Immature natural killer cell (primary cell): Measurements from ENCODE around the gene FRAT1. TPM values are rescaled to one million over a fixed set of nuclear protein-coding genes. Genes with fewer than 3 reads are reported as not detected.
"Not testable (repeated sequence)": the region's sequence is repeated elsewhere in the genome, so short reads cannot be mapped to it uniquely, and the experiment has no call there.

Source experiments
- DNase-seq, 3 donors: peaks; one replicate each; pipeline ENCODE4 v3.0.0; 2022; ENCODE audit warnings: mixed read lengths in 1 of 3
- H3K27ac Mint-ChIP-seq, 6 donors: one replicate each; pipeline ENCODE4 v1.8.0; 2020; ENCODE audit warnings: mixed read lengths in 6 of 6, mild to moderate bottlenecking in 5 of 6, inconsistent platforms in 4 of 6, moderate library complexity in 3 of 6
- H3K27me3 Mint-ChIP-seq, 3 donors: one replicate each; pipeline ENCODE4 v1.8.0; 2020 to 2021; ENCODE audit warnings: low read depth in 3 of 3, mild to moderate bottlenecking in 3 of 3, mixed read lengths in 3 of 3, moderate library complexity in 3 of 3, inconsistent platforms in 1 of 3
- H3K36me3 Mint-ChIP-seq, 3 donors: one replicate each; pipeline ENCODE4 v1.8.0; 2020; ENCODE audit warnings: mixed read lengths in 3 of 3, inconsistent platforms in 2 of 3, mild to moderate bottlenecking in 2 of 3
- H3K4me1 Mint-ChIP-seq, 2 donors: one replicate each; pipeline ENCODE4 v1.8.0; 2020; ENCODE audit warnings: inconsistent platforms in 2 of 2, mild to moderate bottlenecking in 2 of 2, mixed read lengths in 2 of 2, moderate library complexity in 1 of 2
- H3K4me3 Mint-ChIP-seq, 5 donors: one replicate each; pipeline ENCODE4 v1.8.0; 2020; ENCODE audit warnings: mild to moderate bottlenecking in 5 of 5, mixed read lengths in 5 of 5, inconsistent platforms in 3 of 5, moderate library complexity in 3 of 5
- H3K9me3 Mint-ChIP-seq, 6 donors: one replicate each; pipeline ENCODE4 v1.8.0; 2020; ENCODE audit warnings: mild to moderate bottlenecking in 6 of 6, mixed read lengths in 6 of 6, inconsistent platforms in 4 of 6, moderate library complexity in 3 of 6
- polyA plus RNA-seq, 3 donors: library from polyadenylated mRNA; unstranded; fragments of 300-500 nt; fragmentation: Illumina TruSeq; gene quantifications; one replicate each; pipeline ENCODE4 v1.2.3, GENCODE V29; 2021

Gene FRAT1
- 10 to 100 TPM in 1 of 3 donors, 1 to 10 TPM in 2; 8.0 to 15.2 (median 8.1) TPM for polyA plus RNA-seq

- Mint-ChIP-seq H3K27ac (peak within 1 kb of the TSS; percentile 96 to 100 (median 98)), H3K4me1 (peaks cover 32 to 38% of the 10 kb centered on the region in 2 donors), H3K27me3 (peaks cover 14 to 27% (median 19%) of the 10 kb centered on the region in 3 donors), H3K9me3 (no peaks in the 10 kb centered on the region), H3K4me3 (peak within 1 kb of the TSS; percentile 89 to 99 (median 97)), H3K36me3 (no peaks in the 10 kb centered on the region)
- peak; percentile 95 to 96 (median 95) for DNase-seq
These were observed at the start of gene FRAT1 for GRCh38 chr10:97318772-97319651. TSS of gene FRAT1 (plus strand) at chr10:97319271. CDS start at chr10:97319454, 183 bp downstream.

DNA sequence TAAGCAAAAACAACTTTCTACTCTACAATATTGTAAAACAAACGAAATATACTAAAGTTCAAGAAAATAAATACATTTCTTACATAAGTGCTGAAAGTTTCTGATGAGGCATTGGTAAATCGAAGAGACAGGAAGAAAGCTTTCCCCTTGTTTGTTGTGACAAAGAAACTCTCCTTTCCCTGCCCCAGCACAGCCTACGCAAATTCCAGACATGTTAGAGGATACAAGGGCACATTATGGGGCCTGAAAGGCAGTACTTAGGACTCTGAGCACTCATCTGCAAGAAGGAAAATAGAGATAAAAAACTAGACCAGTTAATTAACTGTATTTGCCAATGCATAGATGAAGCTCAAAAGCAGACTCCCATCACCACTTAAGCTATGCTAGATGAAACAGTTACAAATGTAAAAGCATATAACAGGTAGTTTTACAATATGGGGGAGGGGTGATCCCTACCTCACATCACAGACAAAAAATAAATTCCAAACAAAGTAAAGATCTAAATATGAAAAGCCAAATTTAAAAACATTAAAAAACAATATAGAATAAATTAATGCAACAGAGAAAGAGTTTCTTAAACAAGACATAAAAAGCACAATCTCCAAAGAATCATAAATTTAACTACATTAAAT, 48.4 kb upstream of the FRAT1 start:
- Mint-ChIP-seq H3K9me3 (no peaks in the 10 kb centered on the region), H3K36me3 (peaks cover 0 to 6% (median 4%) of the 10 kb centered on the region in 3 donors), H3K27me3 (no peaks in the 10 kb centered on the region), H3K27ac (no peak overlapping the region), H3K4me1 (peaks cover 0 to 15% of the 10 kb centered on the region in 2 donors), H3K4me3 (no peak overlapping the region)
- no peak for DNase-seq

DNA sequence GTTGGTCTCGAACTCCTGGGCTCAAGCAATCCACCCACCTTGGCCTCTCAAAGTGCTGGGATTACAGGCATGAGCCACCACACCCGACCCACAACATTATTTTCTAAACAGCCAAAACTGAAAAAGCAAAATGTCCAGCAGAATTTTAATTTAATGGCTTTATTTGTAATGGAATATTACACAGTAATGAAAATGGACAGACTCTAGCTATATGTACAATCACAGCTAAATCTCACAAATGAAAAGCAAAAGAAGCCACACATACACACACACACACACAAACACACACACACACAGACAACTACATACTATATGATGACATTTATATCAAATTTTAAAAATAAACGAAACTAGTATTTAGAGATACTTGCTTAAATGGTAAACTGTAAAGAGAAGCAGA, 45.4 kb upstream of the FRAT1 start:
- Mint-ChIP-seq H3K4me1 (no peaks in the 10 kb centered on the region), H3K4me3 (no peak overlapping the region), H3K36me3 (no peaks in the 10 kb centered on the region), H3K27me3 (no peaks in the 10 kb centered on the region), H3K27ac (no peak overlapping the region), H3K9me3 (no peaks in the 10 kb centered on the region)
- no peak for DNase-seq

GRCh38 chr10:97274828-97275227, 44.2 kb upstream of the FRAT1 start:
- H3K4me1 Mint-ChIP-seq = no peaks in the 10 kb centered on the region
- no peak overlapping the region for H3K4me3 Mint-ChIP-seq
- H3K36me3 Mint-ChIP-seq = no peaks in the 10 kb centered on the region
- no peaks in the 10 kb centered on the region for H3K9me3 Mint-ChIP-seq
- DNase-seq = no peak
- no peak overlapping the region for H3K27ac Mint-ChIP-seq
- H3K27me3 Mint-ChIP-seq = no peaks in the 10 kb centered on the region

- Mint-ChIP-seq H3K36me3 (no peaks in the 10 kb centered on the region), H3K4me3 (no peak overlapping the region), H3K4me1 (no peaks in the 10 kb centered on the region), H3K27me3 (no peaks in the 10 kb centered on the region), H3K9me3 (no peaks in the 10 kb centered on the region), H3K27ac (no peak overlapping the region)
- DNase-seq = no peak
These were observed 41.5 kb upstream of the FRAT1 start for GRCh38 chr10:97277551-97277950.

- Mint-ChIP-seq H3K4me1 (no peaks in the 10 kb centered on the region), H3K27ac (no peak overlapping the region), H3K4me3 (no peak overlapping the region), H3K9me3 (no peaks in the 10 kb centered on the region), H3K36me3 (no peaks in the 10 kb centered on the region), H3K27me3 (no peaks in the 10 kb centered on the region)
- peak; percentile 25 to 45 (median 38) for DNase-seq
These were observed 40.5 kb upstream of the FRAT1 start for GRCh38 chr10:97278491-97278989.

DNA sequence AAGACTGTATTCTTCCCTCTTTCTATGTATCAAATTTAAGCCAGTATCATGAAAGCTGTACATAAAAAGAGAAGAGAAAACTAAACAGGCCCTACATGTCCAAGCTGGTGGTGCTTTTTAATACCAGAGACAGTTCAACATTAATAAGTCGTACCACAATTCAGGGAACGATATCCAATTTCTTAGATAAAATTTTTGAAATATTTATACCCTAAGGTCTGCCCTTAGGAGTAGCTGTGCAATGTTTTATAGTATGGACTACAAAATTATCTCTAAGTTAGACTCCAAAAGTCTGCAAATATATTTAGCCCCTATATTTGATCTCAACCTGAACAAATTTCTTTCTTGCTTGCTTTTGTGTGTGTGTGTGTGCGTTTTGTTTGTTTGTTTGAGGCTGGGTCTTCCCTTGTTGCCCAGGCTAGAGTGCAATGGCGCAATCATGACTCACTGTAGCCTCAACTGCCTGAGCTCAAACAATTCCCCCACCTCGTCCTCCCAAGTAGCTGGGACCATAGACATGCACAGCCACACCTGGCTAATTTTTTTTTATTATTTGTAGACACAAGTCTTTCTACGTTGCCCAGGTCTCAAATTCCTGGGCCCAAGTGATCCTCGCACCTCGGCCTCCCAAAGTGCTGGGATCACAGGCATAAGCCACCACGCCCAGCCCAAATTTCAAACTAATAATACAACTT, 39.8 kb upstream of the FRAT1 start:
- H3K27ac Mint-ChIP-seq = no peak overlapping the region

GRCh38 chr10:97280783-97281182, 38.3 kb upstream of the FRAT1 start:
- H3K9me3 Mint-ChIP-seq = no peaks in the 10 kb centered on the region
- H3K27me3 Mint-ChIP-seq = no peaks in the 10 kb centered on the region
- no peak for DNase-seq
- no peak overlapping the region for H3K4me3 Mint-ChIP-seq
- H3K4me1 Mint-ChIP-seq = peaks cover 0 to 2% of the 10 kb centered on the region in 2 donors
- H3K36me3 Mint-ChIP-seq = no peaks in the 10 kb centered on the region
- H3K27ac Mint-ChIP-seq = peak overlapping the region in 2 of 6 donors; percentile 22 to 24

More for the DNA sequence above, 39.8 kb upstream of the FRAT1 start:
- no peaks in the 10 kb centered on the region for H3K4me1 Mint-ChIP-seq
- no peak overlapping the region for H3K4me3 Mint-ChIP-seq
- H3K27me3 Mint-ChIP-seq = no peaks in the 10 kb centered on the region
- DNase-seq = no peak
- H3K9me3 Mint-ChIP-seq = no peaks in the 10 kb centered on the region
- no peaks in the 10 kb centered on the region for H3K36me3 Mint-ChIP-seq

DNA sequence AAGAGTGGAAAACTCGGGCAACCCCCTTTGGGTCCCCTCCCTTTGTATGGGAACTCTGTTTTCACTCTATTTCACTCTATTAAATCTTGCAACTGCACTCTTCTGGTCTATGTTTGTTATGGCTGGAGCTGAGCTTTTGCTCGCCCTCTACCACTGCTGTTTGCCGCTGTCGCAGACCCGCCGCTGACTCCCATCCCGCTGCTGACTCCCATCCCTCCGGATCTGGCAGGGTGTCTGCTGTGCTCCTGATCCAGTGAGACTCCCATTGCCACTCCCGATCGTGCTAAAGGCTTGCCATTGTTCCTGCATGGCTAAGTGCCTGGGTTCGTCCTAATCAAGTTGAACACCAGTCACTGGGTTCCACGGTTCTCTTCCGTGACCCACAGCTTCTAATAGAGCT, 29.0 kb upstream of the FRAT1 start:
- DNase-seq, H3K36me3 Mint-ChIP-seq, H3K9me3 Mint-ChIP-seq, H3K27me3 Mint-ChIP-seq: not testable (repeated sequence)
- H3K4me3 Mint-ChIP-seq = peak overlapping the region in 2 of 5 donors; percentile 61 to 63
- H3K4me1 Mint-ChIP-seq = peaks cover 15 to 29% of the 10 kb centered on the region in 2 donors
- peak overlapping the region in 1 of 6 donors; percentile 13 for H3K27ac Mint-ChIP-seq

- H3K27me3 Mint-ChIP-seq, H3K36me3 Mint-ChIP-seq, DNase-seq, H3K9me3 Mint-ChIP-seq: not testable (repeated sequence)
- Mint-ChIP-seq H3K4me3 (peak overlapping the region; percentile 45 to 93 (median 61)), H3K4me1 (peaks cover 15 to 27% of the 10 kb centered on the region in 2 donors), H3K27ac (peak overlapping the region in 1 of 6 donors; percentile 71)
These were observed 28.3 kb upstream of the FRAT1 start for GRCh38 chr10:97290576-97291356.

DNA sequence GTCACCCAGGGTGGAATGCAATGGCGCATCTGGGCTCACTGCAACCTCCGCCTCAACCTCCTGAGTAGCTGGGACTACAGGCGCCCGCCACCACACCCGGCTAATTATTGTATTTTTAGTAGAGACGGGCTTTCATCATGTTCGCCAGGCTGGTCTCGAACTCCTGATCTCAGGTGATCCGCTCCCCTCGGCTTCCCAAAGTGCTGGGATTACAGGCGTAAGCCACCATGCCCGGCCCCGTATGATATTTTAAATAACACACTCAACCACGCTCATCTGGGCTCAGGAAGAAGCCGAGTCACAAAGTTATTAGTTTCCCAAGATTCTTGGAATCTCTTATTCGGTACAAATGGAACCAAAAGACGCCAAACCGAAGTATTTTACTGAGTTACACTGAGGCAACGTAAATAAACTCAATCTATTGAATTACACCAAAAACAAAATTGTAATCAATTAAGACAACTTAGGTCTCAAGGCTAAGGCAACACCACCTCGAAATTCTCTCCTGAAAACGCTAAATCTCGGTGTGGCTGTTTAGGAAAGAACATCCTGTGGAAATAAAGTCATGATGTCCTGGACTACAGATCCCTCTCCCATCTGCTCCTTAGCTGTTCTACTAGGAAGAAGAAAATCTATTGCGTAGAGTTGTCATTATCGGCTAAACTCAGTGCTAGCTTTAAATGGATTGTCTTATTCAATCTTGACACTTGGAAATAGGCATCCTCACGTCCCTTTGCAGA, 27.5 kb upstream of the FRAT1 start:
- peak overlapping the region; percentile 84 to 96 (median 92) for H3K27ac Mint-ChIP-seq
- H3K36me3 Mint-ChIP-seq = no peaks in the 10 kb centered on the region
- H3K4me1 Mint-ChIP-seq = peaks cover 15 to 23% of the 10 kb centered on the region in 2 donors
- no peaks in the 10 kb centered on the region for H3K9me3 Mint-ChIP-seq
- H3K4me3 Mint-ChIP-seq = peak overlapping the region; percentile 89 to 95 (median 93)
- no peak for DNase-seq
- peaks cover 5 to 6% (median 6%) of the 10 kb centered on the region in 3 donors for H3K27me3 Mint-ChIP-seq

DNA sequence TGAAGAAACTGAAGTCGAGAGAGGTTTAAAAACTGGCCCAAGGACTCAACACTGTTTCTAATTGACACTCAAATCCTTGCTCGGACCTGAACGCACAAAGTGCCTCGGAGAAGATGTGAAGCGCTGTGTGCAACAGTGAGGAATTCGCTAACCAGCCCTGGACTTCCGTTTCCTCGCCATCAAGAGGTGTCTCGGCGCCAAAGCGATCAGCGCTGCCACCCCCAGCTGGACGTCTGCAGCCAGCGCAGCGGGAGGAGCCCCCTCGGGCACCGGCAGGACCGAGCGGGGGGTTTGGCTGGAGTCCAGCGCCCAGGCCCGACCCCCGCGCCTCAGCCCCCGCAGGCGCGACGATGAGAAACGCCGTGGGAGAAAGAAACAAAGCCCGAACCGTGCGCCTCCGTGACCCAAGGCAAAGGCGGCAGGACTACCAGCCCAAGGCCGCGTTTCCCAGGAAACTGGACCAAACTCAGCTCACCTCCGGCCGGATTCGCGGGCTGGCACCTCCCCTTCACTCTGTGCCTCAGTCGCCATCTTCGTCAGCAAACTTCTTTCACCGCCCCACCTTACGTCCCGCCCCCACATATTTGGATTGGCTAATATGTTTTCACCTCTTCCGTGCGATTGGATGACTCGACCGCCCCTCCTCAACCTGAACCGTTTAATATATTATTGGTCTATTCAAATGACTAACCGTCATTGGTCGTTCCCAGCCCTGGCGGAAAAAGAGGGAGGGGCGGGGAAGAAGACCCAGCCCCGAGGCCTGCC, 26.8 kb upstream of the FRAT1 start, which contains the start of gene ARHGAP19:
TSS of gene ARHGAP19 (minus strand) at position 541 of the 765 bp plus-strand sequence. CDS start at position 531, 10 bp downstream.
- Mint-ChIP-seq H3K4me3 (peak within 1 kb of the TSS; percentile 89 to 95 (median 93)), H3K4me1 (peaks cover 15 to 23% of the 10 kb centered on the region in 2 donors), H3K36me3 (no peaks in the 10 kb centered on the region), H3K9me3 (no peaks in the 10 kb centered on the region), H3K27ac (peak within 1 kb of the TSS; percentile 84 to 96 (median 92)), H3K27me3 (peaks cover 5 to 6% (median 6%) of the 10 kb centered on the region in 3 donors)
- DNase-seq = peak; percentile 94 to 95 (median 95)
